HG02981 (cell line): ENCODE data around the gene STUM.

ENCODE experiments used
- ATAC-seq: cut with Tn5 transposase; IDR thresholded peaks from one replicate; pipeline ENCODE4 v1.9.1; 2021; ENCODE audit warnings: mild to moderate bottlenecking, moderate library complexity; ENCODE audit not compliant: unreplicated experiment

The STUM gene

GRCh38 chr1:226650236-226650841 lies 101.8 kb downstream of the STUM start:
- no peak for ATAC-seq

GRCh38 chr1:226651041-226651731 lies 102.6 kb downstream of the STUM start:
- no peak for ATAC-seq

- ATAC-seq = no peak
Measured at GRCh38 chr1:226651732-226652105, 103.2 kb downstream of the STUM start.

GRCh38 chr1:226652613-226653012 lies 104.0 kb downstream of the STUM start:
- ATAC-seq = no peak

- no peak for ATAC-seq
Measured at GRCh38 chr1:226653311-226653921, 104.9 kb downstream of the STUM start.

GRCh38 chr1:226654046-226654667 lies 105.6 kb downstream of the STUM start:
- no peak for ATAC-seq

- no peak for ATAC-seq
Measured at GRCh38 chr1:226654668-226655055, 106.1 kb downstream of the STUM start.

GRCh38 chr1:226655251-226656163 lies 106.9 kb downstream of the STUM start:
- ATAC-seq = no peak

- ATAC-seq = no peak
Measured at GRCh38 chr1:226656201-226656600, 107.6 kb downstream of the STUM start.

GRCh38 chr1:226656601-226657277 lies 108.2 kb downstream of the STUM start:
- ATAC-seq = no peak

GRCh38 chr1:226657895-226658545 lies 109.5 kb downstream of the STUM start:
- no peak for ATAC-seq

- no peak for ATAC-seq
Measured at GRCh38 chr1:226658546-226659125, 110.1 kb downstream of the STUM start.
